ENCODE data around the gene HEMK1.

DNA sequence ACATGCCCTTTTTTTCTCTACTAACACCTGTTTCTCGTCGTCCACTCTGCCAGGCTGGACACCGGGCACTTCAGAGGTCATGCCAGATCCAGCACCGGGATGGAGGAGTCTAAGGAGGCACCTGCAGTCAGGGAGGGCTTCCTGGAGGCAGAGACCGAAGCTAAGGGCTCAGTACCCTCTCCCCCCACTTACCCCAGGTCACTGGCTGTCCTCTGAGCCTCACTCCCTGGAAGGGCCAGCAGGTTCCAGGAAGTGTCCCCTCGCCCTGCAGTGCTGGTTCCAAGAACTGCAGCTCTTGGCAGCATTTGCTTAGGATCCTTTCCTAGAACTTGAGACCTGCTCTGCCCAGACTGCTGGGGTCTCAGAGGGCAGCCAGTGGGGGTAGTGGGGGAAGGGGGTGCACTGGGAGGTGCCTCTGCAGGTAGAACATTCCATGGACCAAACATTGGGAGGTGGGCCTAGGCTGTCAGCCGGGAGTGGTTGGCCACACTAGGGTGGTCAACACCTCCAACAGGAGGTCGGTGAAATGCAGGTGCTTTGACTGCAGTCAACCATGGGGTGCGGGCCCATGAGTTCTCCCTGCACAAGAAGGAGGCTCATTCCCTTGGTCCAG is 30.9 kb downstream of the HEMK1 start:
- TF ChIP-seq CTCF (IDR thresholded peaks at IDR 0.05) (no peak), POLR2A (IDR thresholded peaks at IDR 0.05) (no peak), POLR2AphosphoS5 (IDR thresholded peaks at IDR 0.05) (no peak)

Measured in prostate gland (tissue), 2 donors.